ENCODE data around the gene SGCG. TPM values are rescaled to one million over a fixed set of nuclear protein-coding genes. Genes with fewer than 3 reads are reported as not detected.
"Not testable (repeated sequence)": the region's sequence is repeated elsewhere in the genome, so short reads cannot be mapped to it uniquely, and the experiment has no call there.

Gene SGCG
- total RNA-seq, 1 donor from 2014 or later: not detected

DNA sequence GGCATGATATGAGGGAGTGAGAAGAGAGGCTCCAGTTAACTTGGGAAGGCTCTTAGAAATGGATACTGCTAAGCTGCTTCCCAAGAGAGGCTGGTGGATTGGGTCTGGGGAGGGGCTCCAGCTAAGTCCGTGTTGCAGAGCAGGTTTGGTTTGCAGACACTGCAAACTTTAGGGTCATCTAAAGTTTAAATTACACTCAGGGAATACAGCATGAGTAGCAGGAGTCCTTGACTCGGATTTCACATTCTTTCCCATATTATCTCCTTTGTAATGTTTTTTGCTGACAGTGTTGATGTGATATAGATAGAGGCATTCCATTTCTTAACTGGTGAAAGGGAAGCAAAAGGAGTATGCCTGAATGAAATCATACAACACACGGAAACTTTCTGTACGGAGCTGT lies 31.9 kb downstream of the SGCG start:
- Mint-ChIP-seq H3K4me3 (no peak overlapping the region), H3K27me3 (ENCODE audit: low read depth) (no peaks in the 10 kb centered on the region), H3K9me3 (peaks cover 19% of the 10 kb centered on the region), H3K4me1 (no peaks in the 10 kb centered on the region), H3K27ac (ENCODE audit: unreplicated experiment) (no peak overlapping the region), H3K36me3 (ENCODE audit: low read depth) (peaks cover 4% of the 10 kb centered on the region)
- TF ChIP-seq, protein P1, sequence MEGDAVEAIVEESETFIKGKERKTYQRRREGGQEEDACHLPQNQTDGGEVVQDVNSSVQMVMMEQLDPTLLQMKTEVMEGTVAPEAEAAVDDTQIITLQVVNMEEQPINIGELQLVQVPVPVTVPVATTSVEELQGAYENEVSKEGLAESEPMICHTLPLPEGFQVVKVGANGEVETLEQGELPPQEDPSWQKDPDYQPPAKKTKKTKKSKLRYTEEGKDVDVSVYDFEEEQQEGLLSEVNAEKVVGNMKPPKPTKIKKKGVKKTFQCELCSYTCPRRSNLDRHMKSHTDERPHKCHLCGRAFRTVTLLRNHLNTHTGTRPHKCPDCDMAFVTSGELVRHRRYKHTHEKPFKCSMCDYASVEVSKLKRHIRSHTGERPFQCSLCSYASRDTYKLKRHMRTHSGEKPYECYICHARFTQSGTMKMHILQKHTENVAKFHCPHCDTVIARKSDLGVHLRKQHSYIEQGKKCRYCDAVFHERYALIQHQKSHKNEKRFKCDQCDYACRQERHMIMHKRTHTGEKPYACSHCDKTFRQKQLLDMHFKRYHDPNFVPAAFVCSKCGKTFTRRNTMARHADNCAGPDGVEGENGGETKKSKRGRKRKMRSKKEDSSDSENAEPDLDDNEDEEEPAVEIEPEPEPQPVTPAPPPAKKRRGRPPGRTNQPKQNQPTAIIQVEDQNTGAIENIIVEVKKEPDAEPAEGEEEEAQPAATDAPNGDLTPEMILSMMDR (conservative IDR thresholded peaks at IDR 0.05): no peak
- DNase-seq (ENCODE audit: low read depth, low spot score): no peak

DNA sequence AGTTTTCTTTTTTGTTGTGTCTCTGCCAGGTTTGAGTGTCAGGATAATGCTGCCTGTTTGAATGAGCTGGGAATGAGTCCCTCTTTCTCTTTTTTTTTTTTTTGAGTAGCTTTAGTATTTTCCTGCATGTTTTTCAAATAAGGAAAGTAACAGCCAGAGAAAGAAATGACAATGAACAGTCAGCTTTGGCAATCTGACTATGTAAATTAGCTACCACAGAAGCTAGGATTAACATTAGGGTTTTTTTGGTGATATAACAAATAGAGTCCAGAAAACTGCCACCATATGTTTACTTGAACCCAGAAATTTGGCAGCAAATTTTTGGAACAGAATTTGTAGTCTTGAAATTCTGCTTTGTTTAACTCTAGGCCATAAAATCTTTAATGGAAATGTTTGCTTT lies 50.5 kb downstream of the SGCG start:
- DNase-seq (ENCODE audit: low read depth, low spot score): no peak
- peaks cover 9% of the 10 kb centered on the region for H3K4me1 Mint-ChIP-seq
- TF ChIP-seq, protein P1 (conservative IDR thresholded peaks at IDR 0.05): no peak
- no peak overlapping the region for H3K4me3 Mint-ChIP-seq
- H3K27me3 Mint-ChIP-seq (ENCODE audit: low read depth): no peaks in the 10 kb centered on the region
- H3K27ac Mint-ChIP-seq (ENCODE audit: unreplicated experiment): no peak overlapping the region
- no peaks in the 10 kb centered on the region for H3K9me3 Mint-ChIP-seq
- H3K36me3 Mint-ChIP-seq (ENCODE audit: low read depth): no peaks in the 10 kb centered on the region

DNA sequence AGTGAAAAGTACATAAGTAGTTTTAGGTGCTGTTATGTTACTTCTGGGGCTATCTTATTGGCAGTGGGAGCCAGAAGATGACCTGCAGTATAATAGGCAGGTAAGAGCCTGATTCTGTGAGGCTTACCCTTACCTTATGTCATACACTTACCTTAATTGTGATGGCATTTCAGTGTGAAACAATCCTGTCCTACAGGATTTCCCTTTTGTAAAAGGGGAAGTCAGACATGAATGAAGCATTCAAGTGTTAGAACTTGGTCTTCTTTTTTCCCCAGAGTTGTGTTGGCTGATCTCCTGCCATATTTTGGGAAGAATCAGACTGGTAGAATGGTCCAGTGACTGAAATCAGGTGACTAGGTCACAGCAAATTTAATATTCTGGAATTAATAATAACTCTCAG lies 55.2 kb downstream of the SGCG start:
- Mint-ChIP-seq H3K4me3 (no peak overlapping the region), H3K36me3 (ENCODE audit: low read depth) (no peaks in the 10 kb centered on the region), H3K4me1 (peaks cover 3% of the 10 kb centered on the region), H3K27ac (ENCODE audit: unreplicated experiment) (no peak overlapping the region), H3K27me3 (ENCODE audit: low read depth) (no peaks in the 10 kb centered on the region), H3K9me3 (no peaks in the 10 kb centered on the region)
- DNase-seq (ENCODE audit: low read depth, low spot score): no peak
- TF ChIP-seq, protein P1 (conservative IDR thresholded peaks at IDR 0.05): no peak

DNA sequence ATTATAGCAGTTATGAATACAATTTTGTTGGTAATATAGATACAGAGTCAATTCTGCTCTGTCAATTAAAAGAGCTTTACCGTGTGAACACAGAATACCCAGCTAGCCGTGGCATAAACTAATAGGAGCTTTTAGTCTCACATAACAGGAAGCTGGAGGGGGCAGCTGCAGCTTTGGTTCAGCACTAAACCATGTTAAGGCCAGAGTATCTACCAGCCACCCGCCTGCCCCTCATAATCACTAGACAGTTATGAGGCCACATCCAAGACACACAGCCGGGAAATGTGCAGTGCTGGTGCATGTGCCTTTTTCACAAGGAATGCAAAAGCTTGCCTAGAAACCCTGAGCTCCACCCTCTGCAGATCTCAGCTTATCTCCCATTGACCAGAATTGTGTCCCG lies 62.3 kb downstream of the SGCG start:
- Mint-ChIP-seq H3K4me1 (no peaks in the 10 kb centered on the region), H3K4me3 (no peak overlapping the region), H3K27me3 (ENCODE audit: low read depth) (no peaks in the 10 kb centered on the region), H3K27ac (ENCODE audit: unreplicated experiment) (no peak overlapping the region), H3K9me3 (peaks cover 5% of the 10 kb centered on the region), H3K36me3 (ENCODE audit: low read depth) (no peaks in the 10 kb centered on the region)
- no peak for DNase-seq (ENCODE audit: low read depth, low spot score)
- TF ChIP-seq, protein P1 (conservative IDR thresholded peaks at IDR 0.05): no peak

DNA sequence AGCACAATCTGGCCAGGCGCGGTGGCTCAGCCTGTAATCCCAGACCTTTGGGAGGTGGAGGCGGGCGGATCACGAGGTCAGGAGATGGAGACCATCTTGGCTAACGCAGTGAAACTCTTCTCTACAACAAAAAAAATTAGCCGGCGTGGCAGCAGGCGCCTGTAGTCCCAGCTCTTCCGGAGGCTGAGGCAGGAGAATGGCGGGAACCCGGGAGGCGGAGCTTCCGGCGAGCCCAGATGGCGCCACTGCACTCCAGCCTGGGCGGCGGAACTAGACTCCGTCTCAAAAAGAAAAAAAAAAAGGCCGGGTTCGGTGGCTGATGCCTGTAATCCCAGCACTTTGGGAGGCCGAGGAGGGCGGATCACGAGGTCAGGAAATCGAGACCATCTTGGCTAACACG lies 67.6 kb downstream of the SGCG start:
- not testable (repeated sequence) for H3K4me3 Mint-ChIP-seq

DNA sequence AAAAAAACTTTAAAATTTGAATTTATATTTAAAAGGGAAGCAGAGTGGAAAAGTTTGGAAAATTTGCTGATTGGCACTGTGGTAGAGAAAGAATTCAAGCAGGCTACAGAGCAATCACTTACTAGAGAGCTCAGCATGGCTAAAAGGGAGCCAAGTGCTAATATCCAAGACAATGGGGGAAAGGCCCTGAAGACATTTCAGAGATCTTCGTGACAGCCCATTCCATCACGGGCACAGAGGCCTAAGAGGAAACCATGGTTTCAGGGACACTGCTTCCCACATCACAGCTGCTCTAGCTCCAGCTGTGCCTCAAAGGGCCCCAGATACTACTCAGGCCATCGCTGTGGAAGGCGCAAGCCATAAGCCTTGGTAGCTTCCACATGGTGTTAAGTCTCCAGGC lies 73.7 kb downstream of the SGCG start:
- no peak overlapping the region for H3K27ac Mint-ChIP-seq (ENCODE audit: unreplicated experiment)
- DNase-seq (ENCODE audit: low read depth, low spot score): no peak
- TF ChIP-seq, protein P1 (conservative IDR thresholded peaks at IDR 0.05): no peak
- H3K36me3 Mint-ChIP-seq (ENCODE audit: low read depth): peaks cover 3% of the 10 kb centered on the region
- H3K4me1 Mint-ChIP-seq: peaks cover 3% of the 10 kb centered on the region
- peaks cover 12% of the 10 kb centered on the region for H3K9me3 Mint-ChIP-seq
- H3K27me3 Mint-ChIP-seq (ENCODE audit: low read depth): no peaks in the 10 kb centered on the region
- H3K4me3 Mint-ChIP-seq: no peak overlapping the region

More for the DNA sequence above, 67.6 kb downstream of the SGCG start:
- not testable (repeated sequence) for H3K27me3 Mint-ChIP-seq (ENCODE audit: low read depth); H3K27ac Mint-ChIP-seq (ENCODE audit: unreplicated experiment); H3K4me1 Mint-ChIP-seq; H3K36me3 Mint-ChIP-seq (ENCODE audit: low read depth); H3K9me3 Mint-ChIP-seq; DNase-seq (ENCODE audit: low read depth, low spot score)
